H9 (cell line): ENCODE measurements around the gene SYT7. TPM values are rescaled to one million over a fixed set of nuclear protein-coding genes. Genes with fewer than 3 reads are reported as not detected.

Source experiments
- DNase-seq: peaks from one replicate; pipeline ENCODE4 v3.0.0-alpha.2; 2017
- H2AFZ ChIP-seq: one replicate; pipeline ENCODE4 v1.6.1; 2013; ENCODE audit warnings: mild to moderate bottlenecking, low read length, control low read depth, moderate library complexity
- H2AK5ac ChIP-seq: 2 replicates; pipeline ENCODE4 v1.6.1; 2013; ENCODE audit warnings: low read length, control low read depth, mixed read lengths; ENCODE audit not compliant: insufficient read length
- H2BK120ac ChIP-seq: one replicate; pipeline ENCODE4 v1.6.1; 2013; ENCODE audit warnings: low read depth, mild to moderate bottlenecking, low read length, control low read depth, inconsistent platforms; ENCODE audit not compliant: poor library complexity, severe bottlenecking
- H2BK12ac ChIP-seq: 2 replicates; pipeline ENCODE4 v1.6.1; 2013; ENCODE audit warnings: low read length, control low read depth, mixed read lengths, low read depth; ENCODE audit not compliant: insufficient read length
- H2BK15ac ChIP-seq: 2 replicates; pipeline ENCODE4 v1.6.1; 2013; ENCODE audit warnings: low read depth, low read length, control low read depth
- H2BK20ac ChIP-seq: one replicate; pipeline ENCODE4 v1.6.1; 2013; ENCODE audit warnings: low read depth, mild to moderate bottlenecking, low read length, control low read depth, inconsistent platforms; ENCODE audit not compliant: poor library complexity, severe bottlenecking
- H2BK5ac ChIP-seq: 2 replicates; pipeline ENCODE4 v1.6.1; 2013; ENCODE audit warnings: low read length, control low read depth, mixed read lengths; ENCODE audit not compliant: insufficient read length
- H3K14ac ChIP-seq: 2 replicates; pipeline ENCODE4 v1.6.1; 2013; ENCODE audit warnings: low read length, control low read depth; ENCODE audit not compliant: insufficient read depth
- H3K18ac ChIP-seq: 2 replicates; pipeline ENCODE4 v1.6.1; 2013; ENCODE audit warnings: low read depth, mild to moderate bottlenecking, mixed read lengths, low read length, control low read depth; ENCODE audit not compliant: insufficient read length
- H3K23ac ChIP-seq: 2 replicates; pipeline ENCODE4 v1.6.1; 2013; ENCODE audit warnings: low read length, control low read depth, mixed read lengths, low read depth; ENCODE audit not compliant: insufficient read length
- H3K23me2 ChIP-seq: 2 replicates; pipeline ENCODE4 v1.6.1; 2013; ENCODE audit warnings: low read depth, mild to moderate bottlenecking, mixed read lengths, low read length, control low read depth; ENCODE audit not compliant: insufficient read length, poor library complexity, severe bottlenecking
- H3K27ac ChIP-seq: 2 replicates; pipeline ENCODE4 v1.5.1; 2013; ENCODE audit warnings: low read length, control low read depth, mixed read lengths, low read depth; ENCODE audit not compliant: insufficient read length
- H3K27me3 ChIP-seq: 2 replicates; pipeline ENCODE4 v1.6.1; 2013; ENCODE audit warnings: low read length, control low read depth, inconsistent platforms; ENCODE audit not compliant: insufficient read depth
- H3K4ac ChIP-seq: 2 replicates; pipeline ENCODE4 v1.6.1; 2013; ENCODE audit warnings: low read depth, mild to moderate bottlenecking, control low read depth, inconsistent platforms, low read length, moderate library complexity
- H3K4me1 ChIP-seq: 2 replicates; pipeline ENCODE4 v1.6.1; 2013; ENCODE audit warnings: low read length, control low read depth, inconsistent platforms; ENCODE audit not compliant: insufficient read depth
- H3K4me2 ChIP-seq: 2 replicates; pipeline ENCODE4 v1.6.1; 2013; ENCODE audit warnings: low read length, control low read depth, mixed read lengths; ENCODE audit not compliant: insufficient read length, insufficient read depth
- H3K56ac ChIP-seq: 2 replicates; pipeline ENCODE4 v1.6.1; 2013; ENCODE audit warnings: low read depth, mild to moderate bottlenecking, mixed read lengths, low read length, control low read depth; ENCODE audit not compliant: insufficient read length
- H3K79me1 ChIP-seq: 2 replicates; pipeline ENCODE4 v1.6.1; 2013; ENCODE audit warnings: low read depth, mild to moderate bottlenecking, moderate library complexity, low read length, control low read depth, inconsistent platforms; ENCODE audit not compliant: insufficient read depth, poor library complexity, severe bottlenecking
- H3K79me2 ChIP-seq: 2 replicates; pipeline ENCODE4 v1.6.1; 2013; ENCODE audit warnings: low read length, control low read depth, inconsistent platforms; ENCODE audit not compliant: insufficient read depth
- H3K9ac ChIP-seq: 2 replicates; pipeline ENCODE4 v1.6.1; 2013; ENCODE audit warnings: low read length, control low read depth, mixed read lengths; ENCODE audit not compliant: insufficient read length; ENCODE audit errors: extremely low read depth
- H3K9me3 ChIP-seq: one replicate; pipeline ENCODE4 v1.6.1; 2013; ENCODE audit warnings: low read depth, low read length, inconsistent platforms; ENCODE audit not compliant: control insufficient read depth
- H3T11ph ChIP-seq: one replicate; pipeline ENCODE4 v1.6.1; 2013; ENCODE audit warnings: mild to moderate bottlenecking, low read length, control low read depth, inconsistent platforms
- H4K20me1 ChIP-seq: one replicate; pipeline ENCODE4 v1.6.1; 2013; ENCODE audit not compliant: control insufficient read depth, insufficient read length, insufficient read depth
- H4K5ac ChIP-seq: 2 replicates; pipeline ENCODE4 v1.6.1; 2013; ENCODE audit warnings: low read depth, mild to moderate bottlenecking, mixed read lengths, low read length, control low read depth; ENCODE audit not compliant: insufficient read length
- H4K8ac ChIP-seq: replicated peaks from 2 replicates; pipeline ENCODE4 v1.6.1; 2013; ENCODE audit warnings: low read length, control low read depth, mixed read lengths, low read depth; ENCODE audit not compliant: insufficient read length
- H4K91ac ChIP-seq: 2 replicates; pipeline ENCODE4 v1.6.1; 2013; ENCODE audit warnings: low read depth, mild to moderate bottlenecking, moderate library complexity, mixed read lengths, low read length, control low read depth; ENCODE audit not compliant: insufficient read length
- H3K27ac Mint-ChIP-seq, 3 experiments: 2 replicates in 2 of 3; 3 replicates in 1 of 3; pipeline ENCODE4 v1.8.0; 2020 to 2021; ENCODE audit warnings: mixed read lengths in 3 of 3, mild to moderate bottlenecking in 1 of 3, moderate library complexity in 1 of 3
- H3K27me3 Mint-ChIP-seq: 2 replicates; pipeline ENCODE4 v1.8.0; 2021; ENCODE audit warnings: low read depth, mild to moderate bottlenecking, moderate library complexity, mixed read lengths
- H3K36me3 Mint-ChIP-seq, 3 experiments: 2 replicates in 2 of 3; 3 replicates in 1 of 3; pipeline ENCODE4 v1.8.0; 2020 to 2021; ENCODE audit warnings: low read depth in 3 of 3, mixed read lengths in 3 of 3; ENCODE audit not compliant: insufficient read depth in 1 of 3
- H3K4me1 Mint-ChIP-seq, 2 experiments: 2 replicates each; pipeline ENCODE4 v1.8.0; 2020; ENCODE audit warnings: mixed read lengths in 2 of 2
- H3K4me3 Mint-ChIP-seq, 2 experiments: 2 replicates in 1 of 2; 3 replicates in 1 of 2; pipeline ENCODE4 v1.8.0; 2020 to 2021; ENCODE audit warnings: mild to moderate bottlenecking in 2 of 2, mixed read lengths in 2 of 2, moderate library complexity in 1 of 2
- H3K9me3 Mint-ChIP-seq, 2 experiments: 2 replicates in 1 of 2; 3 replicates in 1 of 2; pipeline ENCODE4 v1.8.0; 2020; ENCODE audit warnings: mild to moderate bottlenecking in 2 of 2, mixed read lengths in 2 of 2, moderate library complexity in 1 of 2
- CTCF ChIP-seq: fragments of 200-600 bp; sonication (generic); conservative IDR thresholded peaks from 3 replicates; pipeline ENCODE4 v1.8.0; 2021; ENCODE audit warnings: antibody characterized with exemption, mild to moderate bottlenecking
- WGBS: extraction: QIAGEN DNeasy Blood & Tissue Kit; methylation state at CpG from one replicate; pipeline ENCODE4 v1.1.7; 2013; ENCODE audit warnings: missing lambda C conversion rate, low lambda C conversion rate, mixed read lengths; ENCODE audit not compliant: insufficient read length; ENCODE audit errors: extremely low coverage; 5-methylcytosine and 5-hydroxymethylcytosine counted together
- total RNA-seq: library from RNA; stranded (reverse); gene quantifications from 2 replicates; pipeline ENCODE4 v1.2.1, GENCODE V29; 2021

The SYT7 gene
- total RNA-seq, 1 experiment from 2014 or later = 8.8 TPM

DNA sequence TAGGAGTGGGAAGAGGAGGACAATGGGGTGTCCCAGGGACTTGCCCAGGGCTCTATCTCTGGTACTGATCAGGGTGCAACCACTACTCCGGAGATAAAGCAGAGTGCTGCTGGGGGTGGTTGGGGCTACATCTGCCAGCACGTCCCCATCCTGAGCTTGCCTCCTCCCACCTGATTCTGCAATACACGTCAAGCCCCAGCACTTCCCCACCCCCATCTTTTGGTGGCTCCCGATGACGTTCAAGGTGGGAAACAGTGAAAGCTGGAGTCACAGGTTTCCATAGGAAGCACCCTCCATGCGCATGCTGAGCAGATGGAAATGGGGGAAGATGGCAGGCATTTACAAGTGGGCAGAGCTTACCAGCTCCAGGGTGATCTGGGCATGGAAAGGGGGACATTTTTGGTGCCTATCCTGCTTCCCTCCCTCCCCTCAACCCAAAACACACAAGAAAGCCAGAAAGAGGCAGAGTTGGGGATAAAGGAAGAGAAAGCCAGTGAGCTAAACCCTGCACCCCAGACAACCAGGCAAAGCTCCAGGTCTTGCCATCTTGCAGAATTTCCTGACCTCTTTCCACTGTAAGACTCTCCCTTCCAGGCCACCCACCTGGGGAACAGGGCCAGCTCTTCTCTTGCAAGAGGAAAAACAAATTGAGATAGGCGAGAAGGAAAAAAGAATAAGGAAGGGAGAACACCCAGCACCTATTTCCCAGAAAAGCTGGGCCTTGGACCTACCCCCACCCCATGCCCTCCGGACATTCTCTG, 15.8 kb downstream of the SYT7 start:
- H4K91ac ChIP-seq = no peak overlapping the region
- no peak overlapping the region for H2AFZ ChIP-seq
- peaks cover 16 to 33% of the 10 kb centered on the region in 2 experiments for H3K4me1 Mint-ChIP-seq
- peaks cover 5% of the 10 kb centered on the region for H3K23me2 ChIP-seq
- no peak overlapping the region for H3K14ac ChIP-seq
- H3K4me1 ChIP-seq = no peaks in the 10 kb centered on the region; the same call in 1 of the 2 replicates
- H3K79me1 ChIP-seq = no peaks in the 10 kb centered on the region
- no peak overlapping the region for H2AK5ac ChIP-seq
- H3K27me3 Mint-ChIP-seq = peaks cover 59% of the 10 kb centered on the region
- no peak overlapping the region for H2BK15ac ChIP-seq
- H3K4ac ChIP-seq = no peak overlapping the region
- H3K27ac Mint-ChIP-seq = no peak overlapping the region
- H3K23ac ChIP-seq = no peak overlapping the region
- no peak overlapping the region for H4K8ac ChIP-seq
- no peak overlapping the region for H3K4me3 Mint-ChIP-seq
- no peak overlapping the region for H3K4me2 ChIP-seq
- H3K18ac ChIP-seq = no peak overlapping the region
- H2BK120ac ChIP-seq = no peak overlapping the region
- no peak overlapping the region for H3K27ac ChIP-seq
- no peak overlapping the region for H2BK12ac ChIP-seq
- no peak overlapping the region for H3T11ph ChIP-seq
- TF ChIP-seq CTCF = no peak
- H3K9me3 ChIP-seq = no peaks in the 10 kb centered on the region
- no peak overlapping the region for H2BK20ac ChIP-seq
- no peak overlapping the region for H3K56ac ChIP-seq
- H3K9me3 Mint-ChIP-seq = no peaks in the 10 kb centered on the region; a peak in 2 of 5 replicates
- no peak overlapping the region for H4K5ac ChIP-seq
- H3K9ac ChIP-seq = no peak overlapping the region
- DNase-seq = no peak
- no peaks in the 10 kb centered on the region for H3K79me2 ChIP-seq
- no peaks in the 10 kb centered on the region for H3K36me3 Mint-ChIP-seq
- no CpG with 5 or more reads among the region's 8 CpGs for WGBS
- no peak overlapping the region for H2BK5ac ChIP-seq
- peaks cover 2% of the 10 kb centered on the region; the same call in 1 of the 2 replicates for H3K27me3 ChIP-seq
- no peaks in the 10 kb centered on the region for H4K20me1 ChIP-seq
